Measurements from ENCODE around the gene DLX2.

DLX2 gene

DNA sequence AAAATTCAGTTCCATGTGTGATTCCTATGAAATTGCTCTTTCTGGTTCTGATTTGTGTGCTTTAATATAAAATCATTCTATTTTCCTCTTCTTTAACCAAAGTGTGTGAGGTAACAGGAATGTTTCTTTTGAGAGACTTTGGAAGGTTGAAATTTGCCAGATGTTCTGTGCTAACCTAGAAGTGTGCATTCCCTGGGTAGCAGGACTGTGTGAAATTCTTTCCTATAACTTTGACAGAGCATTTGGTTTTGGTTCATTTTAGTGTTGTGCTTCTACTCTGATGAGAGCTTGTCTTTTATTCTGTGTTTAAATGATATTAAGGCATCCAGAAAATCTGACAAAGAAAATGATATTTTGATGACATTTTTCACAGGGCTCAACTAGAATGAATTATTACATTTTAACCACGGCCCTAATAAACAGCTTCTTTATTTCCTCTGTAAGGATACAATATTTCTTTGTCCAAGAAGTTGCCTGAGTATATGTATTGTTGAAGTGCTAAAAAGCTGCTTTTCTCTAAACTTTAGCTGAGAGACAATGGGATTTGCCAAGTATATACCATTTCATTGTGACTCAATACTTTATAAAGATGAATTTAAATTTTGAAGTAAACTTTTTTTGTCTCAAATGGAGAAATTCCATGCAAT, 52.1 kb downstream of the DLX2 start:
- DNase-seq: no peak

DNA sequence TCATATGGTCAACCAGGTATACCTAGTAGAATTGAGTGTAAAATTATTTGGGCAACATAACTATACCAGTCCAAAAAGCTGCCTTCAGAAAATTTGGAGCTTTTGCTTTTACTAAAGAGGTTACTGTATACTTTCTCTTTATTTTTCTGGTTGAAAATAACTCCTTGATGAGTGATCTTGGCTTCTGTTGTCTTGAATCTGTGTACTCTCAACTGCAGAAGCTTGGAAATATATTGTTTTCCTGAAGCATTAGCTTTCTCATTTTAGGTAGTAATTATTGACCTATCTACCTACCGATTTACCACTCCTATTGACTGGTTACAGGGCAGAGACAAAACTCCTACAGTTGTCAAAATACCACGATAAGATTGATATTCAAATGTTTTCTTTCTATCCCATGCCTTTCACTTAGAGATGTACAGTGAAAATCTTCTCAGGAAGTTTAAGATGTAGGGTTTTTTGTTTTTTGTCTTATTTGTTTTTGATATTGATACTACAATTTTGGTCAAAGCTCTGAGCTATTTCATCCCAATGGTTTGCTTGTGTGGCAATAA, 53.1 kb downstream of the DLX2 start:
- no peak for DNase-seq

Measured in hippocampal formation (tissue), 2 donors.